ENCODE measurements around the gene MCAM. TPM values are rescaled to one million over a fixed set of nuclear protein-coding genes. Genes with fewer than 3 reads are reported as not detected.

Gene MCAM
- total and polyA plus RNA-seq, 8 donors = 59.5 to 149 (median 114) TPM

DNA sequence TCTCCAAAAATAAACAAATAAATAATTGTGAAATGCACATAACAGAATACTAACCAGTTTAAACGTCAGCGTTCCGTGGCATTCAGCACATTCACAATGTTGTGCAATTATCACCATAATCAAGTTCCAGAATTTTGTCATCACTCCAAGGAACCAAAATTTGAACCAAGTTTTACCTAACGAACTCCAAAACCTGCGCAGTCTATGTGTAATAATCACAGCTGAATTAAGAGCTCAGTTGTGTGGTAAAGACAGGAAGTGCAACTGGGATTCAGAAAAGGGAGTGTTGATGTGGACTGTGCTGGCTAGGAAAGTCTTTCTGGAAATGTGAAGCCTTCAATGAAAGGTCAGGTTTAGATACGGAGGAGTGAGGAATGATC is 5.4 kb upstream of the MCAM start:
- no peak overlapping the region for H3K4me3 ChIP-seq
- intact Hi-C loops (cut with DNase I) = no loop called here
- H3K36me3 ChIP-seq = no peaks in the 10 kb centered on the region
- peaks cover 8 to 41% of the 10 kb centered on the region in 2 donors for H3K4me1 ChIP-seq
- H3K27ac ChIP-seq = peak overlapping the region; percentile 79 to 84
- peaks cover 4 to 48% of the 10 kb centered on the region in 2 donors for H3K27me3 ChIP-seq
- DNase-seq (no peak), ATAC-seq (no peak)
- H3K9me3 ChIP-seq = no peaks in the 10 kb centered on the region
- TF ChIP-seq, protein P1, sequence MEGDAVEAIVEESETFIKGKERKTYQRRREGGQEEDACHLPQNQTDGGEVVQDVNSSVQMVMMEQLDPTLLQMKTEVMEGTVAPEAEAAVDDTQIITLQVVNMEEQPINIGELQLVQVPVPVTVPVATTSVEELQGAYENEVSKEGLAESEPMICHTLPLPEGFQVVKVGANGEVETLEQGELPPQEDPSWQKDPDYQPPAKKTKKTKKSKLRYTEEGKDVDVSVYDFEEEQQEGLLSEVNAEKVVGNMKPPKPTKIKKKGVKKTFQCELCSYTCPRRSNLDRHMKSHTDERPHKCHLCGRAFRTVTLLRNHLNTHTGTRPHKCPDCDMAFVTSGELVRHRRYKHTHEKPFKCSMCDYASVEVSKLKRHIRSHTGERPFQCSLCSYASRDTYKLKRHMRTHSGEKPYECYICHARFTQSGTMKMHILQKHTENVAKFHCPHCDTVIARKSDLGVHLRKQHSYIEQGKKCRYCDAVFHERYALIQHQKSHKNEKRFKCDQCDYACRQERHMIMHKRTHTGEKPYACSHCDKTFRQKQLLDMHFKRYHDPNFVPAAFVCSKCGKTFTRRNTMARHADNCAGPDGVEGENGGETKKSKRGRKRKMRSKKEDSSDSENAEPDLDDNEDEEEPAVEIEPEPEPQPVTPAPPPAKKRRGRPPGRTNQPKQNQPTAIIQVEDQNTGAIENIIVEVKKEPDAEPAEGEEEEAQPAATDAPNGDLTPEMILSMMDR (IDR thresholded peaks at IDR 0.05) = no peak

DNA sequence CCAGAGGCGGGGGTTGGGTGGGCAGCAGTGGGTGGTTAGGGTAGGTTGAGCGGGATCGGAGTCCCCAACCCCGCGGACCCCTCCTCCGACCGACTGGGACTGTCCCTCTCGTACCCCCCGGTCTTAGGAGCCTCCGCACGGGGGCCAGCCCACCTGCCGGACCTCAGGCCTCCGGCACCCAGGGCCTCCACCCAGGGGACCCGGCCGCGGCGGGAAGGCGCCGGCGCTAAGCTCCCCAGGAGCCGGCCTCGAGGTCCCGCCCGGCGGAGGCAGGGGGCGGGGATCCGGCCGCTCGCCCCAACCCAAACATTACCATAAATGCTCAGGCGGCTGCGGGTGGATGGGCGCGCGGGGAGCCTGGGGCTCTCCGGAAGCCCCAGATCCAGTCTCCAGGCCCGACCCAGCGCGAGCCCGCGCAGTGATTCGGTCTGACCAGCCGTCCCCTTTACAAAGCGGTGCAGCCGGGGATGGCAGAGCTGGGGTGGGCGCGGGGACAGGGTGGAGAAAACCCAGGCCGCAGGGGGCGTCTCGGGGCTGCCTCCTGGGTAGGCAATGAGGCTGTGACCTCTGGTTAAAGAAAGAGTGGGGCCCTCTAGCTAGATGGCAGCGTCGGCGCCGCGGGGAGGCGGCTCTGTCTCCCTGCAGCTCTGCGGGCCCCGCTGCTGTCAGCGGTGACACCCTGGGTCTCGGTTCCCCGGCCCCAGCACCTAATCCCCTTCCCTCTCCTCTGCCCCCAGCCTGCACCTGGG is 4.0 kb upstream of the MCAM start:
- Histone ChIP-seq H3K27me3 (peaks cover 16 to 62% of the 10 kb centered on the region in 2 donors), H3K4me3 (peak overlapping the region; percentile 40 to 44), H3K4me1 (peaks cover 18 to 55% of the 10 kb centered on the region in 2 donors), H3K27ac (peak overlapping the region; percentile 79 to 84), H3K36me3 (no peaks in the 10 kb centered on the region), H3K9me3 (no peaks in the 10 kb centered on the region)
- DNase-seq (peak in 2 of 4 donors; percentile 70 to 88), ATAC-seq (peak; percentile 65)
- TF ChIP-seq, protein P1 (IDR thresholded peaks at IDR 0.05) = no peak
- intact Hi-C loops (cut with DNase I) = no loop called here

DNA sequence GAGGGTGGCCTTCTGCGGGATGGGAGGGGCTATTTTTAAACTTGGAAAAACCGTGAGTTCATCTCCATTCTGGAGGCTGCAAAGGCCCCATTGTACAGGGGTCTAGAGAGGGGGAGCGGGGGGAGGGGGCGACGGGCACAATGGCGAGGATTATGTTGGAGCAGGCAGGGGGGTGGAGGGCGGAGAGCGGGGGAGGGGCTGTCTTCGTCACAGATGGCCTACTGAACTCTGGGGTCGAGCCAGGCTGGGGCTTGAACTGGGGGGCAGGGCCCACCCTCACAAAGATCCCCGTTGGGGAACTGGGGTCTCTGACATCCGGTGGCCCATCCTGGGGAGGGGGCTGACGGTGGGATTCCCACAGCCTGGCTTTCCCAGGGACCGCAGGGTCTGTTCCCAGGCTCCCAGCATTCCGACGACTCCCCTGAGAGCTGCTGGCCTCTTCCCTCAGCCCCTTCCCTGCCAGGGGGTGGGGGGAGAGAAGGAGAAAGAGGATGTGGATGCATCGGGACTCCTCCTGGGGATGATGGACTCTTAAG is 3.4 kb upstream of the MCAM start:
- no peaks in the 10 kb centered on the region for H3K9me3 ChIP-seq
- H3K36me3 ChIP-seq = no peaks in the 10 kb centered on the region
- TF ChIP-seq, protein P1 (IDR thresholded peaks at IDR 0.05) = no peak
- ATAC-seq (no peak), DNase-seq (peak in 2 of 4 donors; percentile 47 to 58)
- peak overlapping the region; percentile 79 to 84 for H3K27ac ChIP-seq
- peak overlapping the region; percentile 40 to 44 for H3K4me3 ChIP-seq
- peaks cover 22 to 69% of the 10 kb centered on the region in 2 donors for H3K27me3 ChIP-seq
- intact Hi-C loops (cut with DNase I) = no loop called here
- H3K4me1 ChIP-seq = peaks cover 20 to 62% of the 10 kb centered on the region in 2 donors

DNA sequence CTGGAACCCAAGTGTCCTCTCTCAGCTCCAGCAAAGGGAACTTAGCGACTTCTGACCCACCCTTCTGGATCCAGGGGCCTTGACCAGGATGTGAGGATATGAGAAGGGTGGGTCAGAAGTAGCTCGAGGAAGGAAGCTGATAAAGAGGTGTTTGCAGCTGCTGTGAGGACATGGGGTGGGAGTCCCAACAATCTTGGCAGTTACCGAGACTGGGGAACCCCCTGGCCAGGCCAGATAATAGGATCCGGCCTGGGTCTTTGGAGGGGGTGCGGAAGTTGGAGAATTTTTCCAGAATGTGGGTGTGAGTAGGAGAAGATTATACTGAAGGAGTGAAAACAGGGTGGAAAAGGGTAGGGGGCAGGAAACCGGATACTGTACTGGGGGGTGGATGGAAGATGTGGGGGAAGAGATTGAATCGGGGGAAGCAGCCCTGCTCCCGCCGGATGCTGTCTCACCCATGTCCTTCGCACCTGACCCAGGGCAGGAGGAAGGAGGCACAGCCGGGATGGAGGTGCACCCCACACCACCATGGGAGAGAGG is 2.8 kb upstream of the MCAM start:
- Histone ChIP-seq H3K4me3 (no peak overlapping the region), H3K4me1 (peaks cover 20 to 67% of the 10 kb centered on the region in 2 donors), H3K9me3 (no peaks in the 10 kb centered on the region), H3K27me3 (peaks cover 26 to 74% of the 10 kb centered on the region in 2 donors), H3K27ac (peak overlapping the region; percentile 79 to 84), H3K36me3 (no peaks in the 10 kb centered on the region)
- intact Hi-C loops (cut with DNase I) = no loop called here
- ATAC-seq (no peak), DNase-seq (peak in 1 of 4 donors; percentile 47)
- TF ChIP-seq, protein P1 (IDR thresholded peaks at IDR 0.05) = no peak

DNA sequence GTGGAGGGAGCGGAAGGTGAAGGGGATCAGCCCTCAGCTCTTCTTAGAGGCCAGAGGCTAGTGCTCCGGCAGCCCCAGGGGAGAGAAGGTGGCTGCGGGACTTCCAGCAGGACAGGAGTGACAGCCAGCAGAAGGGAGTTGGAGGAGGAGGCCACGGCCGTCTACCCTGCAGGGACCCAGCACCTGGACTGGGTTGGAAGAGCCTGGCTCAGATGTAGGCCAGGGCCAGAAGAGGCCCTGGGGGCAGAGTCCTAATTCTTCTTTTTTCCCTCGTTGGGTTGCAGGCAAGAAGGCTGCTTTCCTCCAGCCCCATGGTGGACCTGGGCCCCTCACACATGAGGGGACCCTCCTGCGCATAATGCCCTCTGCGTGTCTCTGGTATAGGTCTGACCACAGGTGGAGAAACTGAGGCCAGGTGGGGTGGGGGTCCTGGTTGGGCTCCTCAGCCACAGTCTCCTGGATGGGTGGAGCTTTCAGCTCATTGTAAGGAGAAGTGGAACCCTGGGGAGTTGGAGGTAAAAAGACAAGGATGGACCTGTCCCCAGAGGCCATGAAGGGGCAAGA is 2.3 kb upstream of the MCAM start:
- Histone ChIP-seq H3K36me3 (no peaks in the 10 kb centered on the region), H3K4me3 (no peak overlapping the region), H3K4me1 (peaks cover 20 to 70% of the 10 kb centered on the region in 2 donors), H3K9me3 (no peaks in the 10 kb centered on the region), H3K27ac (peak overlapping the region; percentile 67 to 79), H3K27me3 (peaks cover 26 to 80% of the 10 kb centered on the region in 2 donors)
- ATAC-seq (no peak), DNase-seq (no peak)
- intact Hi-C loops (cut with DNase I) = no loop called here
- TF ChIP-seq, protein P1 (IDR thresholded peaks at IDR 0.05) = no peak

Measured in left lung (tissue), 10 donors.